ENCODE results near the gene EID2.

The EID2 gene

GRCh38 chr19:39517432-39517831 lies 22.5 kb downstream of the EID2 start:
- TF ChIP-seq, protein P1, sequence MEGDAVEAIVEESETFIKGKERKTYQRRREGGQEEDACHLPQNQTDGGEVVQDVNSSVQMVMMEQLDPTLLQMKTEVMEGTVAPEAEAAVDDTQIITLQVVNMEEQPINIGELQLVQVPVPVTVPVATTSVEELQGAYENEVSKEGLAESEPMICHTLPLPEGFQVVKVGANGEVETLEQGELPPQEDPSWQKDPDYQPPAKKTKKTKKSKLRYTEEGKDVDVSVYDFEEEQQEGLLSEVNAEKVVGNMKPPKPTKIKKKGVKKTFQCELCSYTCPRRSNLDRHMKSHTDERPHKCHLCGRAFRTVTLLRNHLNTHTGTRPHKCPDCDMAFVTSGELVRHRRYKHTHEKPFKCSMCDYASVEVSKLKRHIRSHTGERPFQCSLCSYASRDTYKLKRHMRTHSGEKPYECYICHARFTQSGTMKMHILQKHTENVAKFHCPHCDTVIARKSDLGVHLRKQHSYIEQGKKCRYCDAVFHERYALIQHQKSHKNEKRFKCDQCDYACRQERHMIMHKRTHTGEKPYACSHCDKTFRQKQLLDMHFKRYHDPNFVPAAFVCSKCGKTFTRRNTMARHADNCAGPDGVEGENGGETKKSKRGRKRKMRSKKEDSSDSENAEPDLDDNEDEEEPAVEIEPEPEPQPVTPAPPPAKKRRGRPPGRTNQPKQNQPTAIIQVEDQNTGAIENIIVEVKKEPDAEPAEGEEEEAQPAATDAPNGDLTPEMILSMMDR (IDR thresholded peaks at IDR 0.05; ENCODE audit: low read depth, low read length) = no peak
- H3K4me3 ChIP-seq (ENCODE audit: low read depth, low read length) = no peak overlapping the region
- in situ Hi-C loops (cut with HindIII; ENCODE audit: low sequenced_read_pairs) = no loop called here
- DNase-seq (ENCODE audit: low read depth, low spot score) = no peak

DNA sequence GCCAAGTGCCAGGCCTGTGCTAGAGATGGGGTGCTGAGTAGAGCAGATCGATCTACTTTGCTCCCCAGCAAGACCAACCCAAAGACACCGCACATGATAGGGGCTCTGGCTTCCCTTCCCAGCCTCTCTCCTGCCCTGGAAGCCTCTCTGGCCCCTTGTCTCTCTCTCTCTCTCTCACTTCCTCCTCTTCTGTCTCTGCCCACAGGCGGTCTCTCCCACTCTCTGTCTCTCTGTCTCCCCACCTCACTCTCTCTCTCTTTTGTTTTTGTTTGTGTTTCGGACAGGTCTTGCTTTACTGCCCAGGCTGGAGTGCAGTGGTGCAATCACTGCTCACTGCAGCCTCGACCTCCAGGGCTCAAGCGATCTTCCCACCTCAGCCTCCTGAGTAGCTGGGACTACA lies 23.7 kb downstream of the EID2 start:
- DNase-seq (ENCODE audit: low read depth, low spot score) = no peak
- in situ Hi-C loops (cut with HindIII; ENCODE audit: low sequenced_read_pairs) = no loop called here
- no peak overlapping the region for H3K4me3 ChIP-seq (ENCODE audit: low read depth, low read length)
- TF ChIP-seq, protein P1 (IDR thresholded peaks at IDR 0.05; ENCODE audit: low read depth, low read length) = no peak

DNA sequence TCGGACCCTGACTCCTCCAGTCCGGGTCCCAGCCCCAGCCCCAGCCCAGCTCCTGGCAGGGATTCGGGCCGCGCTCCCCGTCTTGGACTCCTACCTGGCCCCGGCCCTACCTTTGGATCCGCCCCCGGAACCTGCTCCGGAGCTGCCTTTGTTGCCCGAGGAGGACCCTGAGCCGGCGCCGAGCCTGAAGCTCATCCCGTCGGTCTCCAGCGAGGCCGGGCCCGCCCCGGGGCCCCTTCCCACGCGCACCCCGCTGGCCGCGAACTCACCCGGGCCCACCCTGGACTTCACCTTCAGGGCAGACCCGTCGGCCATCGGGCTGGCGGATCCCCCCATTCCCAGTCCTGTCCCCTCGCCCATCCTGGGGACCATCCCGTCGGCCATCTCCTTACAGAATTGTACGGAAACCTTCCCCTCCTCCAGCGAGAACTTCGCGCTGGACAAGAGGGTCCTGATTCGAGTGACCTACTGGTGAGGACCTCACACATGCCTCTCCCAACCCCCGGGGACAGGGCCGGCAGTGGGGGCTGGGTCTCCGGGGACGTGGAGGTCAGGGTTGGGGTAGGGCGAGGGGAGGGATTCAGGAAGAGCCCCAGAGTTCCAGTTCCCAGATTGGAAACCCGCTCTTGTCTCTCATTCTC lies 24.3 kb downstream of the EID2 start:
- in situ Hi-C loops (cut with HindIII; ENCODE audit: low sequenced_read_pairs) = no loop called here
- TF ChIP-seq, protein P1 (IDR thresholded peaks at IDR 0.05; ENCODE audit: low read depth, low read length) = no peak
- no peak overlapping the region for H3K4me3 ChIP-seq (ENCODE audit: low read depth, low read length)
- DNase-seq (ENCODE audit: low read depth, low spot score) = no peak

- TF ChIP-seq, protein P1 (IDR thresholded peaks at IDR 0.05; ENCODE audit: low read depth, low read length) = no peak
- H3K4me3 ChIP-seq (ENCODE audit: low read depth, low read length) = peak within 1 kb of the TSS; percentile 3
- no peak for DNase-seq (ENCODE audit: low read depth, low spot score)
- in situ Hi-C loops (cut with HindIII; ENCODE audit: low sequenced_read_pairs) = no loop called here
Observed at GRCh38 chr19:39514840-39515550, 25.0 kb downstream of the EID2 start, which contains the start of gene SELENOV. SELENOV (plus strand) TSS chr19:39515139; CDS start chr19:39515213, 74 bp downstream.

GRCh38 chr19:39512988-39513387 lies 27.0 kb downstream of the EID2 start:
- H3K4me3 ChIP-seq (ENCODE audit: low read depth, low read length) = no peak overlapping the region
- TF ChIP-seq, protein P1 (IDR thresholded peaks at IDR 0.05; ENCODE audit: low read depth, low read length) = no peak
- no peak for DNase-seq (ENCODE audit: low read depth, low spot score)
- in situ Hi-C loops (cut with HindIII; ENCODE audit: low sequenced_read_pairs) = no loop called here

DNA sequence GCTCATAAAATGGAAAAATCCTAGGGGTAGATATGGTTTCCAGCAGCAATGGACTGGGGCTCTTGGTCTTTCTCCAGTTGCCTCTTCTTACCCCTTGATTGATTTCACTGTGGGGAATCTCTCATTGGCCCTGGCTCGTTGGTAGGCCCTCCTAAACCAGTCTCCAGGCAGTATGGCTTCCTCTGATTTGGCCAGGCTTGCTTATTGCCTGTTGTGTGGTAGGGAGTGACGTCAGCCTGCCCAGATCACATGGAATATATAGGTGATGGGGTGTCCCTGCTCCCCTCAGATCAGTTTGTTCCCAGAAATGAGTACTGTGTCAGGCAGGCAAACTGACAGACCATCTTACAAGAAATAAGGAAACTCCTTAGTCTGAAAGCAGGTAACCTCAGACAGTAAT lies 30.7 kb downstream of the EID2 start:
- in situ Hi-C loops (cut with HindIII; ENCODE audit: low sequenced_read_pairs) = no loop called here
- TF ChIP-seq, protein P1 (IDR thresholded peaks at IDR 0.05; ENCODE audit: low read depth, low read length) = no peak
- no peak overlapping the region for H3K4me3 ChIP-seq (ENCODE audit: low read depth, low read length)
- no peak for DNase-seq (ENCODE audit: low read depth, low spot score)

All from astrocyte of the spinal cord (primary cell).